ENCODE results near the gene NRM.
A peak's percentile ranks its signal among the peaks of the same experiment; 100 is the strongest.

Gene NRM, protein sequence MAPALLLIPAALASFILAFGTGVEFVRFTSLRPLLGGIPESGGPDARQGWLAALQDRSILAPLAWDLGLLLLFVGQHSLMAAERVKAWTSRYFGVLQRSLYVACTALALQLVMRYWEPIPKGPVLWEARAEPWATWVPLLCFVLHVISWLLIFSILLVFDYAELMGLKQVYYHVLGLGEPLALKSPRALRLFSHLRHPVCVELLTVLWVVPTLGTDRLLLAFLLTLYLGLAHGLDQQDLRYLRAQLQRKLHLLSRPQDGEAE

DNA sequence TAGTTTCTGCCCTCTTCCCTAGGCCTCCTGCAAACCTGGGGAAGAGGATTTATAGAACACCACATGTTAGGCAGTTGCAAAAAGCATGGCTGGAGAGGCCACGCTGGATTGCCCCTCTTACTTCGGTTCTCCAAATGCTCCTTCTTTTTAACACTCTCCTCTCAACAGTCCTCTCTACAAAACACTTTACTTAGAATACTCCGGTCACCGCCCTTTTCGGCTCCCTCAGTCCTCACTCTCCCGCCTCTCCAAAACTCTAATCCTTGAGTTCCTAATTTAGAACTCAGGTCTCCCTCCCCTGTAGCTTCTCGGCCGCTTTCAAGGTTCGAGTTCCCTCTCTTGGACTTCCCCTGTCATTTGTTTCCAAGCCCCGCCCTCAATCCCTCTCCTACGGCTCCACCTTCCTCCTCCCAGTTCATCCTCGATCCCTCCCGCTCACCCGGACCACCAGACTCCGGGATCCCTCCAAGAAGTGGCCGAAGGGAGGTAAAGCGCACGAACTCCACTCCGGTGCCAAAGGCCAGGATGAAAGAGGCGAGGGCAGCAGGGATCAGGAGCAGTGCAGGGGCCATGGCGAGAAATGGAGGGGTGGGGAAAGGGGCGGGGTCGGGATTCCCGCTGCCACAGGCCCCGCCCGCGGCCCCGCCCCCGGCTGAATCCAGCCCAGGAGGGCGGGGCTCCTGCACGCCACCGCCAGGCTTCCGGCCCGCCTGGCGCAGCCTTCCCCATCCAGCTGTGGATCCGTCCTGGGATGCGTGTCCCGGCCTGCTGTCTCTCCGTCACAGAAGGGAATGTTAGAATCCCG lies at the start of gene NRM:
Gene NRM (minus strand): TSS at position 582 of the 805 bp plus-strand sequence. CDS start 10 bp downstream, at position 572.
- TF ChIP-seq GATA2 (IDR thresholded peaks at IDR 0.05; ENCODE audit: low read depth, low read length) = no peak
- no peak for TF ChIP-seq GATA3 (IDR thresholded peaks at IDR 0.05; ENCODE audit: low read depth, low read length)

DNA sequence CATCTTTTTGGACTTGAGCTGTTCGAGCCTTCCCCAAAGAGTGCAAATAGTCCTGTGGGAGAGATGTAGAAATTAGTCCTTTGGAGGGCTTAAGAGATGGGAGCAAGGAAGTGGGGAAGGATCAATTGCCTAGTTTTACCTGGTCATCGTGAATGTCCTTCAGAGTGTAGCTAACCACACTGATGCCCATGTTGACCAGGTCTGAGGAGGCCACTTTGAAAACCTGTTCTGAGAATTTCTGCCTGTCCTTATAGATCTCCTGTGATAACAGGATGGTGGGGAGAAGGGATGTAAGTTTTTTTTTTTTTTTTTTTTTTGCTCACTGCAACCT lies 49.7 kb upstream of the NRM start:
- TF ChIP-seq GATA3 (IDR thresholded peaks at IDR 0.05; ENCODE audit: low read depth, low read length) (no peak), GATA2 (IDR thresholded peaks at IDR 0.05; ENCODE audit: low read depth, low read length) (no peak)

DNA sequence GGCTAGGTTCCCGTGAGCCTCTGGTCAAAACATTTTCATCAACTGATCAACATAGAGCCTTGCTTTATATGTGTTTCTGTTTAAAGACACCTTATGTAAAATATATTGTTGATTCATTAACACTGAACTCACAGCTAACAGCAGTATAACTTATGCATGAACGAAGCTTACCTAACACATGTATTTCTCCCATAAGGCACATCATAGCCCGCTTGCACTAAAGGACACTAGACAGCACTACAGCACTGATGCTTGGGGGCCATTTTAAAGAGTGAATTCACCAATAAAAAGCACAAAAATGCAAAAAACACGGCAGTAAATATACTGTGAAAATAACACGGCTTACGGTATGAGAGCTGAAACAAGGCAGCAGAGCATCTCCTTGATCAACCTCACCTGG lies 47.7 kb upstream of the NRM start:
- TF ChIP-seq GATA3 (IDR thresholded peaks at IDR 0.05; ENCODE audit: low read depth, low read length) = no peak
- TF ChIP-seq GATA2 (IDR thresholded peaks at IDR 0.05; ENCODE audit: low read depth, low read length) = no peak

DNA sequence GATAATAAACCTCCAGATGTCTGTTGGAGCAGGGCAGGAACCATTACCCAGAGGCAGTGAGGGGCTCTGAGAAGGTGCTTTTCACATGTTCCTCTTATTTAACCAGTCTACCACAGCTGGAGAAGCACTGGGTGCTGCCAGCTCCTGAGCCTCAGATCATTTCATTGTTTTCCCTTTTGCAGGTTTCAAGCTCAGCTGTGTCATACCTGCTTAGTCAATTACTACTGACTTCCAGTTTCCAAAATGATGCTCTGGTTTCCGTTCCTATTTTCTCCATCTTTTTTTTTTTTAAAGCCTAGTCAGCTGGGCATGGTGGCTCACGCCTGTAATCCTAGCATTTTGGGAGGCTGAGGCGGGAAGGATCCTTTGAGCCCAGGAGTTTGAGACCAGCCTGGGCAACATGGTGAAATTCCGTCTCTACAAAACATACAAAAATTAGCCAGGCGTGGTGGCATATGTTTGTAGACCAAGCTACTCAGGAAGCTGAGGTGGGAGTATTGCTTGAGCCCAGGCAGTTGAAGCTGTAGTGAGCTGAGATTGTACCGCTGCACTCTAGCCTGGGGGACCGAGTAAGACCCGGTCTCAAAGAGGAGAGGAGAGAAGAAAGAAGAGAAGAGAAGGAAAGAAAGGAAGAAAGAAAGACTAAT lies 45.0 kb upstream of the NRM start:
- TF ChIP-seq GATA2 (IDR thresholded peaks at IDR 0.05; ENCODE audit: low read depth, low read length) (no peak), GATA3 (IDR thresholded peaks at IDR 0.05; ENCODE audit: low read depth, low read length) (no peak)

DNA sequence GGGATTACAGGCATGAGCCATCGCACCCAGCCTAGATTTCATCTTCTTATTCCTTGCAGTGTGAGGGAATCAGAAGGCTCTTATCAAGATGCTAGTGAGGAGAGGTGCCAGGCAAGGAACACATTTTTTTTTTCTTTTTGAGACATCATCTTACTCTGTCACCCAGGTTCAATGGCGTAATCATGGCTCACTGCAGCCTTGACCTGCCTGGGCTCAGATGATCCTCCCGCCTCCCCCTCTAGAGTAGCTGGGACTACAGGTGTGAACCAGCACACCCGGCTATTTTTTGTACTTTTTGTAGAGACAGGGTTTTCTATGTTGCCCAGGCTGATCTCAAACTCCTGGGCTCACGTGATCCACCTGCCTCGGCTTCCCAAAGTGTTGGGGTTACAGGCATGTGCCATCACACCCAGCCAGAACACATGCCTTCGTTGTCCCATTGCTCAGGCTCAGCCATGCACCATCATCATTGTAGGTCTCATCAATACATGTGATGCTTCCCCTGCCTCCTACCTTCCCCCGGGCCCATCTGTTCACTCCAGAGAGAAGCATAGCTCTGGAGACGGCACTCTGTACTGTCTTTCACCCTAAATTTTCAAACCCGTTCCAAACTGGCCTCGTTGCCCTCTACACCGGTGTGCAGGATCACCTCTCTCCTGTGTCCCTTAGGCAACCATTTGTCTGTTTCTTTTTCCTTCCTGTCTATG lies 41.6 kb upstream of the NRM start:
- no peak for TF ChIP-seq GATA3 (IDR thresholded peaks at IDR 0.05; ENCODE audit: low read depth, low read length)
- TF ChIP-seq GATA2 (IDR thresholded peaks at IDR 0.05; ENCODE audit: low read depth, low read length) = no peak

DNA sequence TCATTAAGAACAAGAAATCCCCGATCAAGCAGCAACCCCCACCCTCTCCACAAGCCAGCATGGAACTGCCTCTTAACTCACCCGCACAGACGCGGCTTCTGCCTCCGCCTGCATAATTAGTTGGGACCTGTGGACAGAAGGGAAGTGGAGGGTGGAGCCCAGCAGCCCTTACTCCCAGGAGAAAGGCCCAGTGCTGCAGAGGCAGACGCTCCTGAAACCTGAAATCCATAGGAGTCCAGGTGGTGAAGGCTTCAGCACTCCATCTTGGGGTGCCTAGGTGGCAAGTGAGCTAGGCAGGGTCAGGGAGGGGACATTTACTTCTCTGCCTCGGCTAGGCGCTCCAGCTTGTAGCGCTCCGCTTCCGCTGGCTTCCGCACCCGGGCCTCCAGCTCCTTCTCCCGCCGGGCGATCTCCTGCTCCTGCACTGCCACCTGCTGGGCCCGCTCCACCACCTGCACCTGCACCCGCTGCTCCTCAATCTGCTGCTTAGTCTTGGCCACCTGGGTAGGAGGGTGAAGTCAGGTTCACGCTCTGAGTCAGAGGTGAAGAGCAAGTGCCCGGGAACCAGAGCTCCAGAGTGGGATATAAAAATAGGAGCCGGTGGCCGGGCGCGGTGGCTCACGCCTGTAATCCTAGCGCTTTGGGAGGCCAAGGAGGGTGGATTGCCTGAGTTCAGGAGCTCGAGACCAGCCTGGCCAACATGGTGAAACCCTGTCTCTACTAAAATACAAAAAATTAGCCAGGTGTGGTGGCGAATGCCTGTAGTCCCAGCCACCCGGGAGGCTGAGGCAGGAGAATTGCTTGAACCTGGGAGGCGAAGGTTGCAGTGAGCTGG lies 40.0 kb upstream of the NRM start:
- TF ChIP-seq GATA3 (IDR thresholded peaks at IDR 0.05; ENCODE audit: low read depth, low read length) (no peak), GATA2 (IDR thresholded peaks at IDR 0.05; ENCODE audit: low read depth, low read length) (no peak)

DNA sequence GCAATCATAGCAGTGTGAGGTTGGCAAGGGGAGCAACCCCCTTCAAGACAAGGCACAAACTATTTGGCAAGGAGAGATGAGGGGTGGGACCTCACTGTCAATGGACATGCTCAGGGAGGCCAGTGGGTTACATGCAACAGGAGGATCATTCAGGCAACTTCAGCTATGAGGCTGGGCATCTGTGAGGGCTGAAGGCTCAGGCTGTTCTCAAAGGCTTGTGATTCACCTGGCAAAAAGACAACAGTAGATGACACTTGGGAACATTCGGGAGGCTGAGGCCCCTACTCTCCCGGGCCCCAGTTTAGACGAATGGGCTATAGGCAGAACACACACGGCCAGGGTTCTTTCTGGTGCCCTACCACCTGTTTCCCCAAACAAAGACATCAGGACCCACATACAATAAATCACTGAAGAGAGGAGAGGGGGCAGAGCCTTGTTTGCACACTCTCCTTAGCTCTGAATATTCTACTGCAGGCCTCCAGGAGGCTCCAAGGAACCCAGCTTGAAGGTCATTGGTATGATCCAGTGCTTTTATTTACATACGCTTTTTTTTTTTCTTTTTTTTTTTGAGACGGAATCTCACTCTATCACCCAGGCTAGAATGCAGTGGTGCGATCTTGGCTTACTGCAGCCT lies 37.3 kb upstream of the NRM start:
- TF ChIP-seq GATA3 (IDR thresholded peaks at IDR 0.05; ENCODE audit: low read depth, low read length) = no peak
- TF ChIP-seq GATA2 (IDR thresholded peaks at IDR 0.05; ENCODE audit: low read depth, low read length) = no peak

DNA sequence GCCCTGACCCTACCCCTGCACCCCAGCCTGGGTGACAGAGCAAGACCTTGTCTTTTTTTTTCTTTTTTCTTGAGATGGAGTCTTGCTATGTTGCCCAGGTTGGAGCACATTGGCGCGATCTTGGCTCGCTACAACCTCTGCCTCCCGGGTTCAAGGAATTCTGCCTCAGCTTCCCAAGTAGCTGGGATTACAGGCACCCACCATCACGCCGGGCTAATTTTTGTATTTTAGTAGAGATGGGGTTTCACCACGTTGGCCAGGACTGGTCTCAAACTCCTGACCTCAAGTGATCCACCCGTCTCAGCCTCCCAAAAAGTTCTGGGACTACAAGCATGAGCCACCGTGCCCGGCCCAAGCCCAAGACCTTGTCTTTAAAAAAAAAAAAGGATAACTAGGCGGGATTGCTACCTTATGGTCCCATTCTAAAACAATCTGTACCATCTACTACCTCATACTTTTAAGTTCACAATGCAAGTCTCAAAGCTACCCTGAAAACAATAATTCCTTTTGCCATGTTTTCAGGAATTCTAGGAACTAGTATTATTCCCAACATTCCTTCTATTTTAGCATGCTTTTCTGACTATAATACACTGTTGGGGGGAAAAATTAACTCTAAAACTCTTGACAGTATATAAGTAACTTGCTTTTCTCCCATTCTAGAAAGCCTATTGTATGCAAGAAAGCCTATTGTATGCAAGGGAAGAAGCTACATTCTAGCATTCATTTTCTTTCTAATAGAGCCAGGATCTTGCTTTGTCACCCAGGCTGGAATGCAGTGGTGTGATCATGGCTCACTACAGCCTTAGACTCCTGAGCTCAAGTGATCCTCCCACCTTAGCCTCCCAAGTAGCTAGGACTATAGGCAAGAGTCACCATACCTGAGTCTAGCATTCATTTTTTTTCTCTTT lies 36.0 kb upstream of the NRM start:
- TF ChIP-seq GATA3 (IDR thresholded peaks at IDR 0.05; ENCODE audit: low read depth, low read length) (no peak), GATA2 (IDR thresholded peaks at IDR 0.05; ENCODE audit: low read depth, low read length) (no peak)

DNA sequence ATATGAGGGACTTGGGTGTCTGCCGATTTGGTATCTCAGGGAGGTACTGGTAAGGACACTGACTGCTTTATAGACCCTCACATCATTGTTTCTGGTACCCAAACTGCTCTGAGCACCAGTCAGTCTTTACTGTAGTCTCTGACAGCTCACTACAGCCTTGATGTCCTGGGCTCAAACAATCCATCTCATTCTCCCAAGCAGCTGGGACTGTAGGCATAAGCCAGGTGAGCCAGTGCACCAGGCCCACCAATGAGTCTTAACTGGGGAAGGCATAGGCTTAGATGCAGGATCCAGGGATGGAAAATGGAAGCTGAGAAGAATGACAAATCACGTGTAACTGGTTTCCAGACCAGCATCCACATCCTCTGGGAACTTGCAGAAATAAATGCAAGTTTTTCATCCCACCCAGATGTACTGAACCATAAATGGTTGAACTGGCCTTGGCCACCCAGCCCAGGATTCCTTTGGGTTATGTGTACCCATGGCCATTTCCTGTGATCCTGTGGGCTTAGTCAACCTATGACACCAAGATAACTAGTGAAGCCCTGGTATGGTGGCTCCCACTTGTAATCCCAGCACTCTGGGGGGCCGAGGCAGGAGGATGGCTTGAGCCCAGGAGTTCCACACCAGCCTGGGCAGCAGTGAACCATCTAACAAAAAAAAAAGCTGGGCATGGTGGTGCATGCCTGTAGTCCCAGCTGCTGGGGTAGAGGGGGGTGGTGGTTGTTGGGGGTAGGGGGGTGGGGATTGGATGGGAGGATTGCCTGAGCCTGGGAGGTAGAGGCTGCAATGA lies 35.1 kb upstream of the NRM start:
- TF ChIP-seq GATA3 (IDR thresholded peaks at IDR 0.05; ENCODE audit: low read depth, low read length) (no peak), GATA2 (IDR thresholded peaks at IDR 0.05; ENCODE audit: low read depth, low read length) (no peak)

DNA sequence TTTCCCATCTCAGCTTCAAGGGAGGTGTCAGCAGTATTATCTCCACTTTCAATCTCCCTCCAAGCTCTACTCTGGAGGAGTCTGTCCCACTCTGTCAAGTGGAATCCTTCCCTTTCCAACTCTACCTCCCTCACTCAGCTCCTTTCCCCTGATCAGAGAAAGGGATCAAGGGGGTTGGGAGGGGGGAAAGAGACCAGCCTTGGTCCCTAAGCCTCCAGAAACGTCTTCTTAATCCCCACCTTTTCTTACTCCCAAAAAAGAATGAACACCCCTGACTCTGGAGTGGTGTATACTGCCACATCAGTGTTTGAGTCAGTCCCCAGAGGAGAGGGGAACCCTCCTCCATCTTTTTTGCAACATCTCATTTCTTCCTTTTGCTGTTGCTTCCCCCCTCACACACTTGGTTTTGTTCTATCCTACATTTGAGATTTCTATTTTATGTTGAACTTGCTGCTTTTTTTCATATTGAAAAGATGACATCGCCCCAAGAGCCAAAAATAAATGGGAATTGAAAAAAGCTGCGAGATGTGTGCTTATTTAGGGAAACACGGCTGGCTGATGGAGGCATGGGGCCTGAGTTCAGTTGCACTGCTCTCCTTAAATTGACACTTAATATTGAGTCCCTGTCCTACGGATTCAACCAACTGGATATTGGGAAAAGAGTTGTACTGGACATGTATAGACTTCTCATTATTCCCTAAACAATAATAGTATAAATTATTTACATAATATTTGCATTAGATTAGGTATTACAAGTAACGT lies 34.3 kb upstream of the NRM start:
- TF ChIP-seq GATA2 (IDR thresholded peaks at IDR 0.05; ENCODE audit: low read depth, low read length) = peak; percentile 40; the same call in 1 of the 2 replicates
- TF ChIP-seq GATA3 (IDR thresholded peaks at IDR 0.05; ENCODE audit: low read depth, low read length) = no peak
